ENCODE results near the gene CNMD. TPM values are rescaled to one million over a fixed set of nuclear protein-coding genes. Genes with fewer than 3 reads are reported as not detected.
"Not testable (repeated sequence)": the region's sequence is repeated elsewhere in the genome, so short reads cannot be mapped to it uniquely, and the experiment has no call there.

CNMD gene
- total RNA-seq, 2 experiments from 2014 or later, result not detected

DNA sequence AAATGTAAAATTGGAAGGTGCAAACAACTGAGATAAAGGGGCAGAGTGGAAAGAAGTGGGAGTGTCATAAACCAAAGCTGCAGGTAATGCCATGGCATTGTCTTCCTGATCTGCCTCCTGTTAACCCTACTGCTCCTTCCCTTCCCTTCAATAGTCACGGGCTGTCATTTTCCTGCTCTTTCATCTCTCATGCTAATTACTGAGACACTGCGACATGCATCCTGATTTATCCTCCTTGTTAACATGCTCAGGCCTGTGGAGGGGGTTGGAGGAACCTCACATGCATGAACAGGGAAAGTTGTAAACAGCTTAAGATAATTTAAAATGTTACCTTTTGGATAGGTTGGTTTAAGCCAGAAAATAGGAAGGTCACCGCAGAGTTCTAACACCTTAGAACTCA lies 27.2 kb downstream of the CNMD start:
- ATAC-seq (no peak), DNase-seq (no peak)
- Mint-ChIP-seq H3K36me3 (ENCODE audit: low read depth) (no peaks in the 10 kb centered on the region), H3K4me1 (no peaks in the 10 kb centered on the region), H3K9me3 (ENCODE audit: low read depth) (no peaks in the 10 kb centered on the region), H3K4me3 (no peak overlapping the region), H3K27me3 (peaks cover 2% of the 10 kb centered on the region), H3K27ac (no peak overlapping the region)
- intact Hi-C loops (cut with DNase I, micrococcal nuclease), result no loop called here
- ChIA-PET CTCF (interaction anchor here (0.8 to 1.0 kb wide), 2 partner anchors 9 to 20 kb away, joined by 3 read pairs; no protein-coding TSS in a partner anchor), POLR2A (no interaction called here)

DNA sequence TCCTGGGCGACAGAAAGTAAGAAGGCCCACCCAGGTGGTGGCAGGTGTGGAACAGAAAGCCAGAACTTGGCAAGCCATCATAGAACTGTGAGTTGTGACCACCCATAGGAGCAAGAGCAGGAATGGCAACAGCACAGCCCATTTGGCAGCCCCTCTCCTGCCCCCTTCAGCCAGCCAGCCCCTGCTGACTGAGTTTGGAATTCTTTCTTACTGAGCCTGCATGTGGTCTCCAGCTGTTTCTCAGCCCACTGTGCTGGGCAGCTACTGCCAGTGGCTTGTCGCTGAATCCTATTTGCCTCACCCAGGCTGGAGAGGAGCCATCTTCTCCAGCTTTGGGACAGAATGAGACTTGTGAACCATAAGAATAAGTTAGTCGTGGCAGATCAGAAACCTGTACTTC lies 28.3 kb downstream of the CNMD start:
- H3K27me3 Mint-ChIP-seq, result no peaks in the 10 kb centered on the region
- ChIA-PET CTCF (no interaction called here), POLR2A (no interaction called here)
- no peak for DNase-seq
- intact Hi-C loops (cut with DNase I, micrococcal nuclease), result no loop called here
- H3K27ac Mint-ChIP-seq, result no peak overlapping the region
- no peaks in the 10 kb centered on the region for H3K36me3 Mint-ChIP-seq (ENCODE audit: low read depth)
- no peaks in the 10 kb centered on the region for H3K4me1 Mint-ChIP-seq
- no peaks in the 10 kb centered on the region for H3K9me3 Mint-ChIP-seq (ENCODE audit: low read depth)
- no peak for ATAC-seq
- H3K4me3 Mint-ChIP-seq, result no peak overlapping the region

DNA sequence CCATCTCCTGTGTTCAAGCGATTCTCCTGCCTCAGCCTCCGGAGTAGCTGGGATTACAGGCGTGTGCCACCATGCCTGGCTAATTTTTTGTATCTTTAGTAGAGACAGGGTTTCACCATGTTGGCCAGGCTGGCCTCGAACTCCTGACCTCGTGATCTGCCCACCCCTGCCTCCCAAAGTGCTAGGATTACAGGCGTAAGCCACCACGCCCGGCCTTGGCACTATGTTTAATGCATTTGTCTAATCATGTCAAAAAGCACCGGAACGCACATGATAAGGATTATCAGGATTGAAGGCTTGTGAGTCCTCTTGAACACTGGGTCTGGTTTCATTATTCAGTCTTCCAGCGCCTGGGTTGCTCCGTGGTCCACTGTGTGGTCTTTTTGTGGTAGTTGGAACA lies 31.4 kb downstream of the CNMD start:
- ATAC-seq; intact Hi-C loops (cut with DNase I, micrococcal nuclease); H3K4me3 Mint-ChIP-seq; H3K36me3 Mint-ChIP-seq (ENCODE audit: low read depth); H3K9me3 Mint-ChIP-seq (ENCODE audit: low read depth); H3K27me3 Mint-ChIP-seq; H3K4me1 Mint-ChIP-seq; H3K27ac Mint-ChIP-seq; DNase-seq: not testable (repeated sequence)
- POLR2A ChIA-PET, result interaction anchor here (0.6 kb wide), 1 partner anchor 138 kb away, joined by 3 read pairs; no protein-coding TSS in a partner anchor
- CTCF ChIA-PET, result interaction anchor here (0.6 to 1.3 kb wide), 2 partner anchors 18 to 64 kb away, joined by 3 to 5 read pairs; no protein-coding TSS in a partner anchor

DNA sequence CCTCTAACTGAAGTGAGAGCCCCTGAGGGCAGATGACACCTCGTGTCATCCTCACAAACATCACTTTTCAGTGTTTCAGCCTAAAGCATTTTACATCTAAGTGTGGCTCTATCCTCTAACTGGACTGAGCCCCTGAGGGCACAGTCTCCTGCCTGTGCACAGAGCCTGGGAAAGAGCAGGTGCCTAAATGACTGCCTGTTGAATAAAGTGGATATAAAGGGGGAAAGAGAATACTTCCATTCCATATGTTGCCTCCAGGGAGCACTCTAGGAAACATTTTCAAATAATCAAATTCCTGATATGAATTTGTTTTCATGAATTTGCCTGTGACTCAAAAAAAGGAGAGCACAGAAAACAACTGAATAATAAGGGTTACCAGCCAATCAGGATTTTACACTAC lies 32.2 kb downstream of the CNMD start:
- ChIA-PET POLR2A (no interaction called here), CTCF (no interaction called here)
- Mint-ChIP-seq H3K4me1 (no peaks in the 10 kb centered on the region), H3K4me3 (no peak overlapping the region), H3K36me3 (ENCODE audit: low read depth) (no peaks in the 10 kb centered on the region), H3K9me3 (ENCODE audit: low read depth) (no peaks in the 10 kb centered on the region), H3K27ac (no peak overlapping the region), H3K27me3 (no peaks in the 10 kb centered on the region)
- intact Hi-C loops (cut with DNase I, micrococcal nuclease), result no loop called here
- DNase-seq (no peak), ATAC-seq (no peak)

DNA sequence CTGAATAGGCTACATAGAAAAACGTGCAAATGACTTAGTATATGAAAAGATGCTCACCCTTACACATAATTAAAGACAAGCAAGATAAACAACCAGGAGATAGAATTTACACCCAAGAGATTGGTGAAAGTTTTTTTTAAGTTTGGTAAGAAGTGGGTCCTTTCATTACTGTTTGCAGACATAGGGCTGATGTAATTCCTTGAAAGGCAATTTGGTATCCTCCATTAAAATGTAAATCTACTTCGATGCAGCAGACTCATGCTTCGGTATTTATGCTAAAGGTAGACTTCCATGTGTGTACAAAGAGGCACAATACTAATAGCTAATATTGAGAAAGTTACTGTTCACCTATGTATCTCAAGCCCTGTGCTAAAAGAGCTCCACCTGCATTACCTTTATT lies 33.5 kb downstream of the CNMD start:
- Mint-ChIP-seq H3K4me3 (no peak overlapping the region), H3K27ac (no peak overlapping the region), H3K27me3 (no peaks in the 10 kb centered on the region), H3K36me3 (ENCODE audit: low read depth) (no peaks in the 10 kb centered on the region), H3K9me3 (ENCODE audit: low read depth) (no peaks in the 10 kb centered on the region), H3K4me1 (no peaks in the 10 kb centered on the region)
- ChIA-PET CTCF (no interaction called here), POLR2A (no interaction called here)
- DNase-seq (no peak), ATAC-seq (no peak)
- intact Hi-C loops (cut with DNase I, micrococcal nuclease), result no loop called here

DNA sequence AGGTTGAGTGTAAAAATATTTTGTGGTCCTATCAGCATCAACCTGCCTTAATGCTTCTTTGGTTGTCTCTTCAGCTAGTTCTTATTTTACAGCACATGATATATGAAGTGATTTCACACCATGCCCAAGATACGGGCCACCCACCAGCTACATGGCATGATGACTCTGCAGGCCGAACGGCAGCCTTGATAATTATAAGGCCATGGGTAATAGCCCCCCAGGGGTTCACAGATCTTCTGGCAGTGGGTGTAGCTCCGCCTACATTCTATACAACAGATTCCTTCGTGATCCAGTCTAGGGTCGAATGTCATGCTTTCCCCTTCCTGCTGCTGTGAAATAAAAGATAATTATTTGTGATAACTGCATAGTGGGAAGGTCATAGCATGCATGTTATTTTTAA lies 36.1 kb downstream of the CNMD start:
- Mint-ChIP-seq H3K4me1 (no peaks in the 10 kb centered on the region), H3K4me3 (no peak overlapping the region), H3K36me3 (ENCODE audit: low read depth) (peaks cover 2% of the 10 kb centered on the region), H3K27me3 (no peaks in the 10 kb centered on the region), H3K27ac (no peak overlapping the region), H3K9me3 (ENCODE audit: low read depth) (no peaks in the 10 kb centered on the region)
- ATAC-seq (no peak), DNase-seq (no peak)
- intact Hi-C loops (cut with DNase I, micrococcal nuclease), result no loop called here
- ChIA-PET CTCF (interaction anchor here (0.7 to 1.0 kb wide), 2 partner anchors 9 to 51 kb away, joined by 3 read pairs; partner anchors contain the start of gene SUGT1), POLR2A (no interaction called here)

DNA sequence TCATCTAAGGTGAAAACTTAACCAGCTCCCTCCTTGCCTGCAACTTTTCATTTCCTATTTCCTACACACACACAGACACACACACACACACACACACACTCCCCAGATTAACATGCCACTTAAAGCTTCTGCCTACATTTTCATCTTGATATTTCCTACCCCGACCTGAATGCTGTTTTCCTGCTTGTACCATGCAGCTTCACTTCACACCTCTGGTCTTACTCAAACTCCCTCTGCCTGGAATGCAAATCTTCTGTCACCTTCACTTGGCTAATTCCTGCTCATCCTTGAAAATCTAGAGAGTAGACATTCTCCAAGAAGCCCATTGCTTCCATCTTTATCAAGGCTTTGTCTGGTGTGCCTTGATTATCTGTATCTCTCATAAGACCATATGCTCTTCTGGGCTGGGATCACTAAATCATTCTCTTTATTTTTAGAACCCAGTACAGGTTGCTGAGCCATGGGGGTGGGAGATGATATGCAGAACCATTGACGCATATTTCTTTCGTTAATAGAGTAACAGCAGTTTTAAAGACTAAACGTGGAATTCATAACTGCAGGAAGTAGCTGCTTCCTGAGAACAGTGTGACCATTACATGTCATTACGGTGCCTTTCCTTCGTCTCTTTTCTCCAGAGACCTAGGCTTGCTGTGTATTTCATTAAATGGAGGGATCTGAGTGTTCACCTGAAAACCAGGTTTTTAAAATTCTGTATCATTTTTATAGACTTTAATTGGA lies 37.7 kb downstream of the CNMD start:
- ChIA-PET POLR2A (interaction anchor here (0.6 kb wide), 1 partner anchor 84 kb away, joined by 3 read pairs; no protein-coding TSS in a partner anchor), CTCF (no interaction called here)
- Mint-ChIP-seq H3K36me3 (ENCODE audit: low read depth) (peaks cover 6% of the 10 kb centered on the region), H3K4me1 (no peaks in the 10 kb centered on the region), H3K27me3 (no peaks in the 10 kb centered on the region), H3K4me3 (no peak overlapping the region), H3K27ac (no peak overlapping the region), H3K9me3 (ENCODE audit: low read depth) (no peaks in the 10 kb centered on the region)
- intact Hi-C loops (cut with DNase I, micrococcal nuclease), result no loop called here
- ATAC-seq (no peak), DNase-seq (no peak)

DNA sequence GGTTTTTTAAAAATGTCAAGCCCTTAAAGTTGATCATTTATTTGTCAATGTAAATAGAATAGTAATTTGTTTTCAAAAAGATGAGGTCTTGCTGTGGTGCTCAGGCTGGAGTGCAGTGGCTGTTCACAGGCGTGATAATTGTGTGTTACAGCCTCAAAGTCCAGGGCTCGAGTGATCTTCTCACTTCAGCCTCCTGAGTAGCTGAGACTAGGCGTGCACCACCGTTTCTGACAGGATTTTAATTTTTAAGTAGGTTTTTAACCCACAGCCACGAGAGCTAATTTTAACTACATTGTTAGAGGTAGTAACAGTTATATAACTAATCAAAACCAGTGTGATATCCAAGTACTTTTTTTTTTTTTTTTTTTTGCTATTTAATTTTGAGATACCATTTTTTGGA lies 43.1 kb downstream of the CNMD start:
- no peak for ATAC-seq

DNA sequence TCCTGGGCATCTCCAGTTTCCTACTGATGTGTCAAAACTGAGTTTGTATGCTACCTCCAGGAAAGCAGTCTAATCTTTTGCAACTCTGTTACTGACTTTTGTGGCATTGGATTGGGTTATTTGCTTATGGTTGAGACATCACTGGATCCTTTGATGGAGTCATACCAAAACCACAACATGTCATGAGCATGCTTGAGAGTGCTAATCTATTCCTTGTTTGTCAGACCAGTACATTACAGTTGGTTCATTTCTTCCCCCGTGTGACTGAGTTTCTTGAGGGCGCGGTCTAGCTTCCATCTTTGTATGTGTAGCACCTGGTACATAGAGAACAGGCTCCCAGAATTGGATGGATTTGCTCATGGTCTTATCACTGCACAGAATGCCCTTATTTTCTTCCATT lies 43.8 kb downstream of the CNMD start:
- Mint-ChIP-seq H3K9me3 (ENCODE audit: low read depth) (no peaks in the 10 kb centered on the region), H3K27ac (peak overlapping the region; percentile 45), H3K27me3 (no peaks in the 10 kb centered on the region), H3K4me3 (no peak overlapping the region), H3K4me1 (peaks cover 15% of the 10 kb centered on the region), H3K36me3 (ENCODE audit: low read depth) (peaks cover 21% of the 10 kb centered on the region)
- CTCF ChIA-PET, result no interaction called here
- peak; percentile 95 for ATAC-seq
- DNase-seq, result peak; percentile 67
- intact Hi-C loops (cut with DNase I, micrococcal nuclease), result loop anchor here in 1 of 2 experiments (1.0 kb wide), 1 partner anchor 44 kb away; the partner anchor contains the start of gene SUGT1
- POLR2A ChIA-PET, result no interaction called here

More for the DNA sequence above, 43.1 kb downstream of the CNMD start:
- Mint-ChIP-seq H3K36me3 (ENCODE audit: low read depth) (peaks cover 17% of the 10 kb centered on the region), H3K27me3 (no peaks in the 10 kb centered on the region), H3K27ac (no peak overlapping the region), H3K4me1 (peaks cover 15% of the 10 kb centered on the region), H3K9me3 (ENCODE audit: low read depth) (no peaks in the 10 kb centered on the region), H3K4me3 (no peak overlapping the region)
- intact Hi-C loops (cut with DNase I, micrococcal nuclease), result no loop called here
- CTCF ChIA-PET, result no interaction called here
- DNase-seq, result no peak
- POLR2A ChIA-PET, result interaction anchor here (0.6 kb wide), 1 partner anchor 139 kb away, joined by 9 read pairs; no protein-coding TSS in a partner anchor

DNA sequence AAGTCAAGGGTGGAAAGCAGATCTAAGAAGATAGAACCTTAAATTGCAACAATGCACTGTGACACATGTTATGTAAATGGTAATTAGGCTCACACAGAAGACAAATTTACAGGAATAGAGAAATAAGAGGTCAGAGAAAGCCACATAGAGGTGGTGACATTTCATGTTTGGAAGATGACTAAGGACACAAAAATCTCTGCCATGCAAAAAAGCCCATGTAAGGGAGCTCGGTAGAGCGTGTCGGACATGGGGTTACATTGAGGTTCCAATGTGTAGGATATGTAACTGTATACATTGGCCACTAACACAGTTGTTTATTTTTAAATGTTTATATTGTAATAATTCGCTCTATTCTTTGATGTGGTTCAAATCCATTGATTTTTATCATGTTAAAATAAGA lies 53.2 kb downstream of the CNMD start:
- Mint-ChIP-seq H3K4me3 (no peak overlapping the region), H3K36me3 (ENCODE audit: low read depth) (peaks cover 45% of the 10 kb centered on the region), H3K9me3 (ENCODE audit: low read depth) (no peaks in the 10 kb centered on the region), H3K27me3 (no peaks in the 10 kb centered on the region), H3K27ac (no peak overlapping the region), H3K4me1 (peaks cover 4% of the 10 kb centered on the region)
- ATAC-seq, result no peak
- intact Hi-C loops (cut with DNase I, micrococcal nuclease), result no loop called here
- ChIA-PET CTCF (interaction anchor here (0.6 to 0.7 kb wide), 2 partner anchors 61 to 373 kb away, joined by 3 to 4 read pairs; no protein-coding TSS in a partner anchor), POLR2A (no interaction called here)
- no peak for DNase-seq

DNA sequence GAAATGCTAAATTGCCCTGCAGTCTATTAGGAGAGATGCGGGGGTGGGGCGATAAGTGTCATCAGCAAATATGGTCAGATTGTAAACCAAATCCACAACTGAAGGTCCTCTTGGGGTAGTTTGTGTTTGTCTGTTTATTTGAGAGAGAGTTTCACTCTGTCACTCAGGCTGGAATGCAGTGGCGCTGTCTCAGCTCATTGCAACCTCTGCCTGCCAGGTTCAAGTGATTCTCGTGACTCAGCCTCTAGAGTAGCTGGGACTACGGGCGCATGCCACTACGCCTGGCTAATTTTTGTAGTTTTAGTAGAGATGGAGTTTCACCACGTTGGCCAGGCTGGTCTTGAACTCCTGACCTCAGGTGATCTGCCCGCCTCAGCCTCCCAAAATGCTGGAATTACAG lies 53.8 kb downstream of the CNMD start:
- intact Hi-C loops (cut with DNase I, micrococcal nuclease); ATAC-seq; H3K9me3 Mint-ChIP-seq (ENCODE audit: low read depth); POLR2A ChIA-PET; H3K4me1 Mint-ChIP-seq; DNase-seq; H3K27ac Mint-ChIP-seq; H3K27me3 Mint-ChIP-seq; H3K4me3 Mint-ChIP-seq: not testable (repeated sequence)
- CTCF ChIA-PET, result interaction anchor here (0.6 kb wide), 1 partner anchor 374 kb away, joined by 4 read pairs; no protein-coding TSS in a partner anchor
- H3K36me3 Mint-ChIP-seq (ENCODE audit: low read depth), result peaks cover 47% of the 10 kb centered on the region

DNA sequence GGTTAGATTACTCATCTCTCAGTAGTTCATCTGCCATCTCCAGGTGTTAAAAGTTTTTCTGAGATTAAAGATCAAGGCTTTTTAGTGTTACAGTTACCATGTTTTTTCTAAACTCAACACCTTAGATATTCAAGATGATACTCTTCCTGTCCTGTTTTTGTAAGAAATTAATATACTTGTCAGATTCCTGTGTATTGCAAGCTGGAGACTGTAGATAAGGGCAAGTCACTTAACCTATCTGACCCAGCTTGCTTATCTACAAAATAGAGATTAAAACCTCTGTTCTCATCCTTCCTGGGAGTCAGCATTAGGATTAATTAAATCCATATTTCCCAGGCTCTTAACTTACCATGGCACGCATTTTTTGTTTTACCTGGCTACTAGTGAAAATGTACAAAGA lies 61.8 kb downstream of the CNMD start:
- peaks cover 46% of the 10 kb centered on the region for H3K36me3 Mint-ChIP-seq (ENCODE audit: low read depth)
- no peak overlapping the region for H3K4me3 Mint-ChIP-seq
- H3K4me1 Mint-ChIP-seq, result no peaks in the 10 kb centered on the region
- ChIA-PET POLR2A (no interaction called here), CTCF (no interaction called here)
- H3K9me3 Mint-ChIP-seq (ENCODE audit: low read depth), result no peaks in the 10 kb centered on the region
- no peaks in the 10 kb centered on the region for H3K27me3 Mint-ChIP-seq
- intact Hi-C loops (cut with DNase I, micrococcal nuclease), result no loop called here
- ATAC-seq, result no peak
- H3K27ac Mint-ChIP-seq, result no peak overlapping the region
- DNase-seq, result no peak

Data from activated CD4-positive, alpha-beta T cell treated with anti-CD3 and anti-CD28 coated beads for 36 hours (primary cell).